ENCODE results near the gene CRYBG1. TPM values are rescaled to one million over a fixed set of nuclear protein-coding genes. Genes with fewer than 3 reads are reported as not detected.

CRYBG1 gene
- total RNA-seq, 1 donor from 2014 or later: 5.8 TPM

- Mint-ChIP-seq H3K4me1 (ENCODE audit: unreplicated experiment) (peaks cover 6% of the 10 kb centered on the region), H3K27ac (no peak overlapping the region), H3K4me3 (no peak overlapping the region), H3K36me3 (peaks cover 15% of the 10 kb centered on the region), H3K27me3 (no peaks in the 10 kb centered on the region), H3K9me3 (no peaks in the 10 kb centered on the region)
- TF ChIP-seq CTCF (conservative IDR thresholded peaks at IDR 0.05): no peak
- no peak for DNase-seq (ENCODE audit: extremely low spot score, unreplicated experiment)
These were observed 211.9 kb downstream of the CRYBG1 start for GRCh38 chr6:106572436-106572835.

- Mint-ChIP-seq H3K36me3 (peaks cover 15% of the 10 kb centered on the region), H3K4me1 (ENCODE audit: unreplicated experiment) (peaks cover 6% of the 10 kb centered on the region), H3K27me3 (no peaks in the 10 kb centered on the region), H3K4me3 (no peak overlapping the region), H3K9me3 (no peaks in the 10 kb centered on the region), H3K27ac (no peak overlapping the region)
- no peak for DNase-seq (ENCODE audit: extremely low spot score, unreplicated experiment)
- no peak for TF ChIP-seq CTCF (conservative IDR thresholded peaks at IDR 0.05)
These were observed 212.5 kb downstream of the CRYBG1 start for GRCh38 chr6:106572875-106573585.

GRCh38 chr6:106574741-106575458 lies 214.4 kb downstream of the CRYBG1 start:
- no peak for DNase-seq (ENCODE audit: extremely low spot score, unreplicated experiment)
- Mint-ChIP-seq H3K4me1 (ENCODE audit: unreplicated experiment) (peaks cover 6% of the 10 kb centered on the region), H3K27ac (no peak overlapping the region), H3K4me3 (no peak overlapping the region), H3K9me3 (no peaks in the 10 kb centered on the region), H3K27me3 (no peaks in the 10 kb centered on the region), H3K36me3 (peaks cover 15% of the 10 kb centered on the region)
- TF ChIP-seq CTCF (conservative IDR thresholded peaks at IDR 0.05): no peak

- H3K27me3 Mint-ChIP-seq: no peaks in the 10 kb centered on the region
- peaks cover 6% of the 10 kb centered on the region for H3K4me1 Mint-ChIP-seq (ENCODE audit: unreplicated experiment)
- TF ChIP-seq CTCF (conservative IDR thresholded peaks at IDR 0.05): no peak
- H3K27ac Mint-ChIP-seq: no peak overlapping the region
- peaks cover 13% of the 10 kb centered on the region for H3K36me3 Mint-ChIP-seq
- no peaks in the 10 kb centered on the region for H3K9me3 Mint-ChIP-seq
- DNase-seq (ENCODE audit: extremely low spot score, unreplicated experiment): no peak
- H3K4me3 Mint-ChIP-seq: no peak overlapping the region
These were observed 218.8 kb downstream of the CRYBG1 start for GRCh38 chr6:106579281-106579680.

GRCh38 chr6:106581468-106581867 lies 221.0 kb downstream of the CRYBG1 start:
- no peaks in the 10 kb centered on the region for H3K27me3 Mint-ChIP-seq
- no peak for TF ChIP-seq CTCF (conservative IDR thresholded peaks at IDR 0.05)
- DNase-seq (ENCODE audit: extremely low spot score, unreplicated experiment): no peak
- H3K9me3 Mint-ChIP-seq: no peaks in the 10 kb centered on the region
- no peak overlapping the region for H3K4me3 Mint-ChIP-seq
- no peak overlapping the region for H3K27ac Mint-ChIP-seq
- peaks cover 7% of the 10 kb centered on the region for H3K4me1 Mint-ChIP-seq (ENCODE audit: unreplicated experiment)
- peaks cover 13% of the 10 kb centered on the region for H3K36me3 Mint-ChIP-seq

Data from type B pancreatic cell (in vitro differentiated cells).